ENCODE data around the gene GRM8. TPM values are rescaled to one million over a fixed set of nuclear protein-coding genes. Genes with fewer than 3 reads are reported as not detected.

Gene GRM8
- polyA plus RNA-seq, 2 of the 4 experiments (the other 2 are of a cell fraction), result 0.06 TPM; not detected in 1

DNA sequence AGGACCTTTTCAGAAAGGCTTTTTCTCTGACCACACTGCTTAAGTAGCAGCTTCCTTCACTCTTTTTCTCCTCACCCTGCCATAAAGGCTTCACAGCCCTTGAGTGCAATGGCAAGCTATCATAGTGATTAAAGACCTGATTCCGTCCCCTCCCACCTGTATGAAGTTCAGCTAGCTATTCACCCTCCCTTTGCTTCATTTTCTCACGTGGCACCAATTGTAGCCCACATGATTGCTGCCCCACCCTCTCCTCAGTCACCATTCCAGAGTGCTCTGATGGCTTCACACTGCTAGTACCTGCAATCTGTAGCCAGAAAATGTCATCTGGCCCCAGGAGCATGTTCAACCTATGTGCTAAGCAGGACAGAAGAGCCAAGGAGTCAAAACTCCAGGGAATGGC, 523.8 kb downstream of the GRM8 start (continued):
- TF ChIP-seq PHF8 (IDR thresholded peaks at IDR 0.05; ENCODE audit: borderline replicate concordance, low read depth) (no peak), JUN (IDR thresholded peaks at IDR 0.05) (no peak)

DNA sequence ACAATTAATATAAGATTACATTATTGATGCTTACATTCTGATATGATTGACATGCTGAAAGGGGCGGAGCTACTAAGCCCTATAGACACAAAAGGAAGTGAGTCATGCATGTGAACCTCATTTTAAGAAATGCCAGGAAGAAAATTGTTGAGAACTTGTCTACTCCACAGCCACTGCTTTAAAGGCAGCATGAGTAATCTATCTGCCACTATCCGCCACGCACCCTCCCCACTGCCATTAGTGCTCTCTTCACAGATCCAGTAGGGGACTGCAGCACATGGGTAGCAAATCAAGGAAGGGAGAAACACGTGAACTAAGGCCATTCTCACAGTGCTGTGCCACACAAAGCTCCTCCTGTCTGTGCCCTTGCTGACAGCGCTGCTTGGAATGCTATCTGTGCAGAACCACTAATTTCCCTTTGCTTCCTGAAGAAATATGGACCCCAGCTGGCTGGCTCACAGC, 524.8 kb downstream of the GRM8 start:
- DNase-seq (ENCODE audit: low read depth in 1 of 2, low spot score in 1 of 2) (peak in 1 of 2 experiments; percentile 0), FAIRE-seq (no peak), ATAC-seq (peak in 1 of 2 experiments; percentile 24; a peak in 2 of 6 replicates)
- Histone ChIP-seq H3K27ac (no peak overlapping the region), H3K9me3 (no peaks in the 10 kb centered on the region), H3K4me3 (no peak overlapping the region), H3K4me1 (no peaks in the 10 kb centered on the region), H3K4me2 (no peak overlapping the region)
- ChIA-PET POLR2A (no interaction called here), CTCF (interaction anchor here (0.6 kb wide), 1 partner anchor 75 kb away, joined by 3 read pairs; no protein-coding TSS in a partner anchor)
- 19% methylated on average over 5 of the region's 5 CpGs for WGBS (ENCODE audit: missing lambda C conversion rate)
- TF ChIP-seq EP300 (IDR thresholded peaks at IDR 0.05) (no peak), MAFK (IDR thresholded peaks at IDR 0.05; ENCODE audit: partially characterized antibody) (no peak)

DNA sequence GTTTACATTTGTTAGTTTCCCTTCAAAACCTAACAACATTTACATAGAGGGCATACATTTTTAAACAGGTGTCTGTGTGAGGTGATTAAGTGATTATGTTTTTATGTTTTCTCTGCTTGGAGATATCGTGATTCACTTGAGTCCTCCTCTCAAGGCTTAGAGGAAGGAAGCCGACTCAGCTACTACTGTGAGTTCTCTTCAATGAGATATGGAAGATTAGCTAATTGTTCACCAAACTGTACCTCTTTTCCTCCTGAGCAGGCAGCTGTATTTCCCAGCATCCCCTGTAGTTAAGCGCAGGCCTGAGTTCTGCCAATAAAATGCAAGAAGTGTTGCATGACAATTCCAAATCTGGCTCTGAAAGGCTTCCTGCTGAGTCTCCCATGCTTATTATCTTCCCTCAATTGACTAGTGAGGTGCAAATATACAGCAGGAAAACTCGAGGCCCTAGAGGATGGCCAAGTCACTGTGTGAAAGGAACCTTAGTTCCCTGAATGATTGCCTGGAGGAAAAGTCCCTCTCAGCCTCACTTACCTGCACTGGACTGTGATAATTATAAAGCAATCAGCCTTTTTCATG, 528.7 kb downstream of the GRM8 start:
- no peak overlapping the region for H3K4me2 ChIP-seq
- ChIA-PET CTCF (interaction anchor here (0.6 kb wide), 1 partner anchor 44 kb away, joined by 5 read pairs; no protein-coding TSS in a partner anchor), POLR2A (no interaction called here)
- TF ChIP-seq EHF (CRISPR knock-in tag; IDR thresholded peaks at IDR 0.05), result no peak
- no peak for TF ChIP-seq CEBPB (IDR thresholded peaks at IDR 0.05)
- no peak for TF ChIP-seq POLR2A (IDR thresholded peaks at IDR 0.05; ENCODE audit: low read length)
- no peak for TF ChIP-seq JUNB (IDR thresholded peaks at IDR 0.05)
- TF ChIP-seq HEYL (CRISPR knock-in tag; IDR thresholded peaks at IDR 0.05), result no peak
- TF ChIP-seq NFE2L2 (conservative IDR thresholded peaks at IDR 0.05; ENCODE audit: low read length), result no peak
- TF ChIP-seq RNF2 (IDR thresholded peaks at IDR 0.05; ENCODE audit: borderline replicate concordance, low read depth), result no peak
- TF ChIP-seq RAD21 (conservative IDR thresholded peaks at IDR 0.05 in 1 of 2, IDR thresholded peaks at IDR 0.05 in 1 of 2), result no peak
- no peak for TF ChIP-seq POLR2AphosphoS2 (conservative IDR thresholded peaks at IDR 0.05; ENCODE audit: low read length)
- no peak for TF ChIP-seq CBX8 (IDR thresholded peaks at IDR 0.05)
- no peak for TF ChIP-seq PHF8 (IDR thresholded peaks at IDR 0.05; ENCODE audit: borderline replicate concordance, low read depth)
- no peak for TF ChIP-seq HOXB13 (CRISPR knock-in tag; IDR thresholded peaks at IDR 0.05; ENCODE audit: low read depth)
- no peak for FAIRE-seq
- no peak for DNase-seq (ENCODE audit: low read depth in 1 of 2, low spot score in 1 of 2)
- no peak overlapping the region for H3K27ac ChIP-seq
- ATAC-seq, result no peak
- no peak overlapping the region for H3K4me3 ChIP-seq
- no peaks in the 10 kb centered on the region for H3K4me1 ChIP-seq
- H3K9me3 ChIP-seq, result no peaks in the 10 kb centered on the region
- WGBS (ENCODE audit: missing lambda C conversion rate), result 19% methylated on average over 4 of the region's 4 CpGs

DNA sequence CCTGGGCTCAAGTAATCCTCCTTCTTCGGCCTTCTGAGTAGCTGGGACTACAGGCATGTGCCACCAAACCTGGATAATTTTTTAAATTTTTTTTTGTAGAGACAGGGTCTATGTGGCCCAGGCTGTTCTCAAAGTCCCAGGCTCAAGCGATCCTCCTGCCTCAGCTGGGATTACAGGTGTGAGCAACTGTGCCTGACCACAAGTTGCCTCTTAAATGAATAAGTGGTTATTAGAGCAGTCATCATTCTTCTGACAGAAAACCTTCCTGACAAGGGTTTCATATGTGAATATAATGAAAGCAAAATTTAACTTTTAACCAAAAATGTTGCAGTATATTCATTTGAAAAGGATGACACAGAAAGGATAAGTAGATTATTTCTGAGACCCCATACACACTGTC, 532.5 kb downstream of the GRM8 start:
- POLR2A ChIA-PET, result no interaction called here
- 23% methylated on average over 2 of the region's 2 CpGs for WGBS (ENCODE audit: missing lambda C conversion rate)
- no peak for FAIRE-seq

More for the DNA sequence above, 532.5 kb downstream of the GRM8 start:
- CTCF ChIA-PET, result no interaction called here
- TF ChIP-seq TP53 (CRISPR knock-in tag; IDR thresholded peaks at IDR 0.05) (no peak), CBX8 (IDR thresholded peaks at IDR 0.05) (no peak), RARB (CRISPR knock-in tag; IDR thresholded peaks at IDR 0.05) (no peak), FOSL2 (IDR thresholded peaks at IDR 0.05) (no peak), FOSL2 (CRISPR knock-in tag; IDR thresholded peaks at IDR 0.05) (no peak), CEBPB (IDR thresholded peaks at IDR 0.05) (no peak)
- TF ChIP-seq, protein P1, sequence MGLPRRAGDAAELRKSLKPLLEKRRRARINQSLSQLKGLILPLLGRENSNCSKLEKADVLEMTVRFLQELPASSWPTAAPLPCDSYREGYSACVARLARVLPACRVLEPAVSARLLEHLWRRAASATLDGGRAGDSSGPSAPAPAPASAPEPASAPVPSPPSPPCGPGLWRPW (IDR thresholded peaks at IDR 0.05), result no peak
- TF ChIP-seq, protein P2, sequence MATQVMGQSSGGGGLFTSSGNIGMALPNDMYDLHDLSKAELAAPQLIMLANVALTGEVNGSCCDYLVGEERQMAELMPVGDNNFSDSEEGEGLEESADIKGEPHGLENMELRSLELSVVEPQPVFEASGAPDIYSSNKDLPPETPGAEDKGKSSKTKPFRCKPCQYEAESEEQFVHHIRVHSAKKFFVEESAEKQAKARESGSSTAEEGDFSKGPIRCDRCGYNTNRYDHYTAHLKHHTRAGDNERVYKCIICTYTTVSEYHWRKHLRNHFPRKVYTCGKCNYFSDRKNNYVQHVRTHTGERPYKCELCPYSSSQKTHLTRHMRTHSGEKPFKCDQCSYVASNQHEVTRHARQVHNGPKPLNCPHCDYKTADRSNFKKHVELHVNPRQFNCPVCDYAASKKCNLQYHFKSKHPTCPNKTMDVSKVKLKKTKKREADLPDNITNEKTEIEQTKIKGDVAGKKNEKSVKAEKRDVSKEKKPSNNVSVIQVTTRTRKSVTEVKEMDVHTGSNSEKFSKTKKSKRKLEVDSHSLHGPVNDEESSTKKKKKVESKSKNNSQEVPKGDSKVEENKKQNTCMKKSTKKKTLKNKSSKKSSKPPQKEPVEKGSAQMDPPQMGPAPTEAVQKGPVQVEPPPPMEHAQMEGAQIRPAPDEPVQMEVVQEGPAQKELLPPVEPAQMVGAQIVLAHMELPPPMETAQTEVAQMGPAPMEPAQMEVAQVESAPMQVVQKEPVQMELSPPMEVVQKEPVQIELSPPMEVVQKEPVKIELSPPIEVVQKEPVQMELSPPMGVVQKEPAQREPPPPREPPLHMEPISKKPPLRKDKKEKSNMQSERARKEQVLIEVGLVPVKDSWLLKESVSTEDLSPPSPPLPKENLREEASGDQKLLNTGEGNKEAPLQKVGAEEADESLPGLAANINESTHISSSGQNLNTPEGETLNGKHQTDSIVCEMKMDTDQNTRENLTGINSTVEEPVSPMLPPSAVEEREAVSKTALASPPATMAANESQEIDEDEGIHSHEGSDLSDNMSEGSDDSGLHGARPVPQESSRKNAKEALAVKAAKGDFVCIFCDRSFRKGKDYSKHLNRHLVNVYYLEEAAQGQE (IDR thresholded peaks at IDR 0.05), result no peak
- no peak overlapping the region for H3K27ac ChIP-seq
- DNase-seq (ENCODE audit: low read depth in 1 of 2, low spot score in 1 of 2) (no peak), ATAC-seq (no peak)
- H3K4me2 ChIP-seq, result no peak overlapping the region
- no peaks in the 10 kb centered on the region for H3K4me1 ChIP-seq
- no peak overlapping the region for H3K4me3 ChIP-seq
- H3K9me3 ChIP-seq, result no peaks in the 10 kb centered on the region
